GM19035 (cell line): Measurements from ENCODE around the gene ZNF324B.
A peak's percentile ranks its signal among the peaks of the same experiment; 100 is the strongest.
"Not testable (repeated sequence)": the region's sequence is repeated elsewhere in the genome, so short reads cannot be mapped to it uniquely, and the experiment has no call there.

ENCODE experiments used
- ATAC-seq: cut with Tn5 transposase; IDR thresholded peaks from one replicate; pipeline ENCODE4 v1.9.1; 2021; ENCODE audit not compliant: unreplicated experiment

Gene ZNF324B

DNA sequence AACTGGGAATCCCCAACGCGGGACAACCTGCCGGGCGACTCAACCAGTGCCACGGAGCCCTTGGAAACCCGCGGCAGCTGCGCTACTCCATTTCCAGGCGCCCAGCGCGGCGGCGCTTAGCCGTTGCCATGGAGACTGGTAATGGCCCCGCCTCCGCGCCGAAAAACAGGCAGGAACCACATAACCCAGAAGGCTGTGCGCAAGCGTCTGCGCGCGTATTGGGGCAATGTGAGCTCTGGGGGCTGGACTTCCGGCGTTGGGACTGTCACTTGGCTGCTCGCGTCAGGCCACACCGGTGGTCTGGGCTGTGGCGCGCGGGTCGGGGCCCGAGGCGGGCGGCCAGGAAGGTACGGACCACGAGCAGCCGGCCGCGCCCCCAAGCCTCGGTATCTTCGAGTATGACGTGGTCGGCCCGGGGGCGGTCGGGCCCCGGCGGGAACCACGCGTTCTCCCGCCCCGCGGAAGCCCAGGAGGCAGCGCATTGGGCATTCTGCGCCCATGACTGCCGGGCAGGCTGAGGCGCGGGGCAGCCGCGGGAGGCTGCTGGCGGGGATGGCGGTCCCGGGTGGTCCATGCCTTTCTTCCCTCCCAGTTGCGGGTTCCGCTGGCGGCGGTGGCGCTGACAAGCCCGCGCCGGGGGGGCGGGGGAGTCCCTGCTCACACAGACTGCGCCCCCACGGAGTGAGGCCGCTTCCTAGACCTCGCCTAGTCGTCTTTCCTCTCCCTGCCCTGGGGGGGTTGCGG is at the start of gene ZNF324B:
ZNF324B (plus strand) TSS at position 265 of the 744 bp plus-strand sequence. CDS start 2,080 bp downstream, outside the sequence.
- peak; percentile 95 for ATAC-seq

GRCh38 chr19:58401840-58402421 is 49.5 kb upstream of the ZNF324B start:
- no peak for ATAC-seq

- ATAC-seq = not testable (repeated sequence)
These were observed 47.4 kb upstream of the ZNF324B start for GRCh38 chr19:58403920-58404478.

DNA sequence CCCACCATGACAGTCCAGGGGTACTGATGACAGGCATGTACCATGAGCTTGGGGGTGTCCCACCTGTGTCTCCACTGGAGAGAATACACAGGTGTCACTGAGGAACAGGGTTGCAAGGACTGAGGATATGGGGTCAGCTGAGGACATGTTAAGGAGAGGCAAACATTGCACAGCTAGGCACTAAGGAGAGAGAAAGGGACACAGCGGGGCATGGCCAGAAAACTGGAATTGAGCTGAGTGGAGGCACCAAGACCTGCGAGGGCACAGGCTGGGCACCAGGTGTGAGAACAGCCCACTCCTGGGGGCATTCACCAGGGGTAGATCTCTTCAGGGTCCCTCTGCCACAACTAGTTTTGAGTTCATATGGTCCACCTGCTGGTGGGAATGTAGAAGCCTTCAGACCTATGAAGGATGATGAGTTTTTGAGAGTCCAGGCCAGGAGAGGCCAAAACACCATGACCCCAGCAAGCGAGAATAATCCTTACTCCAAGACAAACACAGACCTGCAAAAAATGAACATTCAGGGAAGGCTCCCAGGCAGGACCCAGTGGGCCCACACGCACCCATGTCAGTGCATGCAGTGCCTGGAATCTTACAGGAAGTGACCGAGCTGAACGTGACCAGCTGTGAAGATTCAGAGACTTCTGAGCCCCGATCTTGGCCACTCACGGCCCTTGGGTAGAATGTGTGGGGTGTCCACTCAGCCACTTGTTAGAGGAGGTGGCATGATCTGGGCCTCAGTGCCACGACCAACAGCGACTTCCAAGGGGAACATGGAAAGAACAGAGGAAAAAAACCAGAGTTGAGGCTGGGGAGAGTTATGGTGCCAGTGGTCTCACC is 44.4 kb upstream of the ZNF324B start:
- no peak for ATAC-seq

DNA sequence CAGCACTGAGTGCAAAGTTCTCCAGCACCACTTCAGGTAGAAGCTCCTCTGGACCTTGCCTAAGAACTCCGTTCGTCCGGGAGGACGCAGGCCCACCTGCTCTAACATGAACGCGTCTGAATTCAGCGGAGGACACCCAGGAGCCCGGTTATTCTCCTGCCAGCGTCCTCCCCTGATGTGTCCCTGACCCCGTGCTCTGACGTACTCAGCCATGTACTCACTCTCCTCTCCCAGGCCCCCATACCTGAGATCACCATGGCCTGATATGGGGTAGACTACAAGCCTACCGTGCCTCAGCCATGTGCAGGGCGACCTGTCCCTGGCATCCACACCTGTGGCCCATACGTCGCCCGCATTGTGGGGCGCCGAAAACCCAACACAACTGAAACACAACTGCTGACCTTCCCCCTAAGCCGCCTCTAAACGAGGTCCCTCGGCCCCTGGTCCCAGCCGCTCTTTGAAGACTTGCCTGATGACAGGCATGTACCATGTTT is 43.7 kb upstream of the ZNF324B start:
- no peak for ATAC-seq

GRCh38 chr19:58408152-58409009 is 43.0 kb upstream of the ZNF324B start, which contains the start of gene ZNF584:
Gene ZNF584 (plus strand): TSS chr19:58408649. CDS start chr19:58409148, 499 bp downstream.
- ATAC-seq = peak; percentile 92

DNA sequence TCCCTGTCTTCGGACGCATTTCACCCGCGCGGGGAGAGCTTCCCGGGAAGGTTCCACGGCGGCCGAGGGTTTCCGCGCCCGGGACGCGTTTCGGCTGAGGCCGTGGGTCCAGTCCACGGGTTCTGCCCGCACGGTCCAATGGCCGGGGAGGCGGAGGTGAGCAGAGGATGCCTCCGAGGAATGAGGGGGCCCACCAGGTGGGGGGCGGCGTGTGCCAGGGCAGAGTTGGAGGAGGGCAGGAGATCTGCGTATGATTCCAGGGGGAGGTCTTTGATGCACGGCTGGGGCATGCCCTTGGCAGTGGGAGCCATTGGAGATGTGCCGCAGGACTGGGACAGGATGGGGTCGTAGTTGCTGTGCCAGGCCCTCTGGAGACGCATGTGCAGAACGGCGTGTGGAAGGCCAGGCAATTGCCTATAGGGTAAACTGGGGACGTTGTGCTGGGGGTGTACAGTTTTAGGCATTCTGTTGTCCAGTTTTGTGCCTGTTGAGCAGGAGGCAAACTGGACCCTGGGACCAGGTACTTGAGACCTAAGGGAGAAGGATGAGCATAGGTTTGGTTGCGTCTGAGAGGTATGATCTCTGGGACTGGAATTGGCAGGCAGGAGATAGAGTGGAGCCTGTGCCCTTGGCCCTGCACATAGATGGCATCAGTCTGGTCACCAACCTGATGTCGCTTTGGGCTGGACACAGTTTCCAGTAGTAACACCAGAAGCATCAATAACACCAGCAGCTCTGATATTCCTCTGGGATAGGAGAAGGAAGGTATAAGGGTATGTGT is 42.2 kb upstream of the ZNF324B start:
- peak; percentile 14 for ATAC-seq

- ATAC-seq = no peak
These were observed 34.8 kb upstream of the ZNF324B start for GRCh38 chr19:58416604-58417003.

DNA sequence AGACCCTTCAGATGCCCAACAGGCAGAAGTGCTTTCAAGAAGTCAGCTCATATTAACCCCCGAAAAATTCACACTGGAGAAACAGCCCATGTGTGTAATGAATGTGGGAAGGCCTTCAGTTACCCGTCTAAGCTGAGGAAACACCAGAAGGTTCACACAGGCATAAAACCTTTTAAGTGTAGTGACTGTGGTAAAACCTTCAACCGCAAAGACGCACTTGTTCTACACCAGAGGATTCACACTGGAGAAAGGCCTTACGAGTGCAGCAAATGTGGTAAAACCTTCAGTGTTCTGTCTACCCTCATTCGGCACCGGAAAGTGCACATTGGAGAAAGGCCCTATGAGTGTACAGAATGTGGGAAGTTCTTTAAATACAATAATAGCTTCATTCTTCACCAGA is 34.4 kb upstream of the ZNF324B start:
- ATAC-seq = no peak

DNA sequence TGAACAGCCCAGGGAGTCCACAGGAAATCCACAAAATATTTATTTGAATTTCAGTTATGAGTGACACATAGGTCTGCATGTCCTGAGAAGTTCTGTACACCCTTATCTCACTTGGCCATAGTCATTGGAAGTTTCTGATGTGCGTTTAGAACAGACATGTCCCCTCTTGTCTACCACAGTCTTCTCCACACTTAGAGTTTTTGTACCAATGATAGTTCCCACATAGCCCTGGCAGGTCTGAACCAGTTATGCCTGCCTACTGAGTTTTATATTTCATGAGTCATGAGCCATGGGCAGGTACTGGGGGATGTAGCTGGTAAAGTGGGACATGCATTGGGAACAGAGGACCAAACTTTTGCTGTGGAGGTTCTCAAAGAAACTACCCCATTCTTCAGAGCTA is 22.8 kb upstream of the ZNF324B start:
- no peak for ATAC-seq

DNA sequence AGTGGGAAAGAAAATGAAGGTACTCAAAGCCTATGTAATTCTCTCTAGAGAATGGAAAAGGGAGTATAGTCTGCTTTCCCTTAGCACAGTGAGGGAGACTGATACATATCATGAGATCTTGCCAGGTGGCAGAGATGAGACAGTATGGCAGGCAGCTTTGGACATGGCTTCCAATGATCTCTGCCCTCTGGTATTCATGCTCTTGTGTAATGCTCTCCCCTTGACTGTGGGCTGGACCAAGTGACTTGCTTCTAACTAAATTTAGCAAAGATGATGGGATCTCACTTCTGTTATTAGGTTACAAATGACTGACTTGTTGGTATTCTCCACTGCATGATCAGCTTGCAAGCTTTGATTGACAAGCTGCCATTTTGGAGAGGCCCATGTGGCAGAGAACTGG is 21.7 kb upstream of the ZNF324B start:
- ATAC-seq = no peak

GRCh38 chr19:58434217-58434616 is 17.2 kb upstream of the ZNF324B start:
- ATAC-seq = no peak

GRCh38 chr19:58439576-58440554 is 11.6 kb upstream of the ZNF324B start, which contains the start of gene ZNF132:
Gene ZNF132 (minus strand): TSS chr19:58440153. CDS start chr19:58439821, 332 bp downstream.
- peak; percentile 96 for ATAC-seq

DNA sequence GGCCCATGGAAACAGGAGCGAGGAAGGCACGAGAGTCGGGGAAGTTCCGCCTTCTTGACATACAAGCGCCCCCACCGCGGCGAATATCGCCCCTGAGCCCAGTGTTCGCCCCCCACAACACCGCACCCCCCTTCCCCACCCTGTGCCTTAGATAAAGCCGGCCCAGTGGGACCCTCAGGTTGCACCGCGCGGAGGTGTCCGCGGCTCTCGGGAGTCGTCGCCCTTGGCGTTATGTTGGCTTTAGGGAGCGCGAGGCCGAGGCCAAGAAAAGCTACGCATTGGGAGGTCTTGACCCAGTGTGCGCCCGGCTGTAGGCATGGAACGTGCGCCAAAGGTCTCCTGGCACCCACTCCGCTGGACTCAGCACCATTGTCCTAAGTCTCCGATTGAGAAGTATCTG is 10.9 kb upstream of the ZNF324B start:
- ATAC-seq = no peak

DNA sequence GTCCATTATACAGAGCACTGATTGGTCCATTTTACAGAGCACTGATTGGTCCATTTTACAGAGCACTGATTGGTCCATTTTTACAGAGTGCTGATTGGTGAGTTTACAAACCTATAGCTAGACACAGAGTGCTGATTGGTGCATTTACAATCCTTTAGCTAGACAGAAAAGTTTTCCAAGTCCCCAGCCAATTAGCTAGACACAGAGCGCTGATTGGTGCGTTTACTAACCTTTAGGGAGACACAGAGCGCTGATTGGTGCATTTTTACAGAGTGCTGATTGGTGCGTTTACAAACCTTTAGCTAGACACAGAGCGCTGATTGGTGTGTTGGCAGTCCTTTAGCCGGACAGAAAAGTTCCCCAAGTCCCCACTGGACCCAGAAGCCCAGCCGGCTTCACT is 8.4 kb upstream of the ZNF324B start:
- ATAC-seq = not testable (repeated sequence)

DNA sequence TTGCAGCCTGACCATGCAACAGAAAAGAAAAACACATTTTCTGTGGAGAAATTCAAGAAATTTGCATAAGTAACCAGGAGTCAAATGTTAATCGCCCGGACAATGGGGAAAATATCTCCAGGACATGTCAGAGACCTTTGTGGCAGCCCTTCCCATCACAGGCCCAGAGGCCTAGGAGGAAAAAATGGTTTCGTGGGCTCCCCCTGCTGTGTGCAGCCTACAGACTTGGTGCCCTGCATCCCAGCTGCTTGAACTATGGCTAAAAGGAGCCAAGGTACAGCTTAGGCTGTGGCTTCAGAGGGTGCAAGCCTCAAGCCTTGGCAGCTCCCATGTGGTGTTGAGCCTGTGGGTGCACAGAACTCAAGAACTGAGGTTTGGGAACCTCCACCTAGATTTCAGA is 2.6 kb upstream of the ZNF324B start:
- not testable (repeated sequence) for ATAC-seq

GRCh38 chr19:58449980-58450379 is 1.4 kb upstream of the ZNF324B start:
- ATAC-seq = not testable (repeated sequence)

GRCh38 chr19:58450856-58451357 is 515 bp upstream of the ZNF324B start:
- no peak for ATAC-seq
